Activated T-cell treated with anti-CD3 and anti-CD28 coated beads, Interleukin-2, amount 50 U/mL, for 24 hours (primary cell): ENCODE measurements around the gene SLAMF1.
A peak's percentile ranks its signal among the peaks of the same experiment; 100 is the strongest.
"Not testable (repeated sequence)": the region's sequence is repeated elsewhere in the genome, so short reads cannot be mapped to it uniquely, and the experiment has no call there.

Experiments
- DNase-seq: peaks from one replicate; pipeline ENCODE4 v3.0.0-alpha.2; 2020
- H3K27ac Mint-ChIP-seq: 2 replicates; pipeline ENCODE4 v1.8.0; 2020; ENCODE audit warnings: mild to moderate bottlenecking, mixed read lengths
- H3K27me3 Mint-ChIP-seq: 2 replicates; pipeline ENCODE4 v1.8.0; 2020; ENCODE audit warnings: mixed read lengths
- H3K36me3 Mint-ChIP-seq: 2 replicates; pipeline ENCODE4 v1.8.0; 2020; ENCODE audit warnings: low read depth, mixed read lengths
- H3K4me1 Mint-ChIP-seq: 2 replicates; pipeline ENCODE4 v1.8.0; 2020; ENCODE audit warnings: low read depth, mixed read lengths
- H3K4me3 Mint-ChIP-seq: 2 replicates; pipeline ENCODE4 v1.8.0; 2020; ENCODE audit warnings: mild to moderate bottlenecking, moderate library complexity, mixed read lengths
- H3K9me3 Mint-ChIP-seq: 2 replicates; pipeline ENCODE4 v1.8.0; 2020; ENCODE audit warnings: mixed read lengths

SLAMF1 gene

GRCh38 chr1:160588468-160588867 is 58.4 kb downstream of the SLAMF1 start:
- Mint-ChIP-seq H3K36me3 (peaks cover 11% of the 10 kb centered on the region), H3K9me3 (peaks cover 10% of the 10 kb centered on the region), H3K27me3 (no peaks in the 10 kb centered on the region), H3K27ac (no peak overlapping the region), H3K4me1 (peaks cover 30% of the 10 kb centered on the region), H3K4me3 (no peak overlapping the region)
- DNase-seq = no peak

GRCh38 chr1:160584784-160585183 is 62.1 kb downstream of the SLAMF1 start:
- Mint-ChIP-seq H3K36me3 (peaks cover 15% of the 10 kb centered on the region), H3K4me3 (no peak overlapping the region), H3K9me3 (peaks cover 17% of the 10 kb centered on the region), H3K27me3 (no peaks in the 10 kb centered on the region), H3K4me1 (peaks cover 54% of the 10 kb centered on the region), H3K27ac (no peak overlapping the region)
- no peak for DNase-seq

- Mint-ChIP-seq H3K36me3 (peaks cover 15% of the 10 kb centered on the region), H3K4me1 (peaks cover 71% of the 10 kb centered on the region), H3K9me3 (peaks cover 17% of the 10 kb centered on the region)
- DNase-seq, H3K4me3 Mint-ChIP-seq, H3K27me3 Mint-ChIP-seq, H3K27ac Mint-ChIP-seq: not testable (repeated sequence)
Observed at GRCh38 chr1:160582976-160583375, 63.9 kb downstream of the SLAMF1 start.

- H3K4me1 Mint-ChIP-seq = peaks cover 80% of the 10 kb centered on the region
- no peaks in the 10 kb centered on the region for H3K27me3 Mint-ChIP-seq
- DNase-seq = no peak
- peak overlapping the region; percentile 65 for H3K27ac Mint-ChIP-seq
- peaks cover 15% of the 10 kb centered on the region for H3K36me3 Mint-ChIP-seq
- no peak overlapping the region for H3K4me3 Mint-ChIP-seq
- H3K9me3 Mint-ChIP-seq = peaks cover 17% of the 10 kb centered on the region
Observed at GRCh38 chr1:160581961-160582360, 64.9 kb downstream of the SLAMF1 start.

- Mint-ChIP-seq H3K27me3 (no peaks in the 10 kb centered on the region), H3K27ac (peak overlapping the region; percentile 81), H3K36me3 (peaks cover 15% of the 10 kb centered on the region), H3K4me3 (peak overlapping the region; percentile 5), H3K4me1 (peaks cover 89% of the 10 kb centered on the region), H3K9me3 (peaks cover 17% of the 10 kb centered on the region)
- DNase-seq = no peak
Observed at GRCh38 chr1:160580221-160580812, 66.5 kb downstream of the SLAMF1 start.

- H3K27me3 Mint-ChIP-seq = no peaks in the 10 kb centered on the region
- peak within 1 kb of the TSS; percentile 77 for H3K4me3 Mint-ChIP-seq
- H3K4me1 Mint-ChIP-seq = peaks cover 90% of the 10 kb centered on the region
- H3K36me3 Mint-ChIP-seq = peaks cover 13% of the 10 kb centered on the region
- DNase-seq = no peak
- peak within 1 kb of the TSS; percentile 96 for H3K27ac Mint-ChIP-seq
- peaks cover 17% of the 10 kb centered on the region for H3K9me3 Mint-ChIP-seq
Observed at GRCh38 chr1:160579216-160579701, 67.6 kb downstream of the SLAMF1 start, which contains the start of gene CD84. Gene CD84 (minus strand): TSS chr1:160579496. CDS start chr1:160579437, 59 bp downstream.

- peaks cover 8% of the 10 kb centered on the region for H3K36me3 Mint-ChIP-seq
- peak overlapping the region; percentile 77 for H3K4me3 Mint-ChIP-seq
- DNase-seq = no peak
- H3K27me3 Mint-ChIP-seq = no peaks in the 10 kb centered on the region
- peaks cover 12% of the 10 kb centered on the region for H3K9me3 Mint-ChIP-seq
- peaks cover 90% of the 10 kb centered on the region for H3K4me1 Mint-ChIP-seq
- H3K27ac Mint-ChIP-seq = peak overlapping the region; percentile 96
Observed at GRCh38 chr1:160578525-160579191, 68.2 kb downstream of the SLAMF1 start.

- H3K27ac Mint-ChIP-seq = peak overlapping the region; percentile 96
- peaks cover 3% of the 10 kb centered on the region for H3K36me3 Mint-ChIP-seq
- no peak for DNase-seq
- peaks cover 7% of the 10 kb centered on the region for H3K9me3 Mint-ChIP-seq
- H3K27me3 Mint-ChIP-seq = no peaks in the 10 kb centered on the region
- peak overlapping the region; percentile 77 for H3K4me3 Mint-ChIP-seq
- H3K4me1 Mint-ChIP-seq = peaks cover 91% of the 10 kb centered on the region
Observed at GRCh38 chr1:160578175-160578524, 68.7 kb downstream of the SLAMF1 start.

GRCh38 chr1:160577671-160578070 is 69.2 kb downstream of the SLAMF1 start:
- peak overlapping the region; percentile 77 for H3K4me3 Mint-ChIP-seq
- peaks cover 93% of the 10 kb centered on the region for H3K4me1 Mint-ChIP-seq
- H3K27me3 Mint-ChIP-seq = no peaks in the 10 kb centered on the region
- H3K27ac Mint-ChIP-seq = peak overlapping the region; percentile 96
- H3K36me3 Mint-ChIP-seq = no peaks in the 10 kb centered on the region
- H3K9me3 Mint-ChIP-seq = peaks cover 4% of the 10 kb centered on the region
- DNase-seq = no peak

GRCh38 chr1:160576884-160577283 is 70.0 kb downstream of the SLAMF1 start:
- Mint-ChIP-seq H3K27me3 (no peaks in the 10 kb centered on the region), H3K9me3 (peaks cover 2% of the 10 kb centered on the region), H3K36me3 (peaks cover 5% of the 10 kb centered on the region), H3K4me1 (peaks cover 96% of the 10 kb centered on the region), H3K27ac (peak overlapping the region; percentile 96), H3K4me3 (peak overlapping the region; percentile 77)
- no peak for DNase-seq

GRCh38 chr1:160576390-160576789 is 70.5 kb downstream of the SLAMF1 start:
- Mint-ChIP-seq H3K36me3 (peaks cover 7% of the 10 kb centered on the region), H3K27ac (peak overlapping the region; percentile 96), H3K4me1 (peaks cover 96% of the 10 kb centered on the region), H3K27me3 (no peaks in the 10 kb centered on the region), H3K9me3 (no peaks in the 10 kb centered on the region), H3K4me3 (peak overlapping the region; percentile 77)
- no peak for DNase-seq

- no peak for DNase-seq
Observed at GRCh38 chr1:160575112-160575664, 71.7 kb downstream of the SLAMF1 start.

GRCh38 chr1:160570840-160571239 is 76.0 kb downstream of the SLAMF1 start:
- Mint-ChIP-seq H3K9me3 (no peaks in the 10 kb centered on the region), H3K36me3 (peaks cover 18% of the 10 kb centered on the region), H3K27ac (peak overlapping the region; percentile 84), H3K4me3 (no peak overlapping the region), H3K27me3 (no peaks in the 10 kb centered on the region), H3K4me1 (peaks cover 99% of the 10 kb centered on the region)
- DNase-seq = no peak

More at GRCh38 chr1:160575112-160575664, 71.7 kb downstream of the SLAMF1 start:
- H3K4me1 Mint-ChIP-seq = peaks cover 96% of the 10 kb centered on the region
- peak overlapping the region; percentile 66 for H3K4me3 Mint-ChIP-seq
- H3K27ac Mint-ChIP-seq = peak overlapping the region; percentile 96
- H3K36me3 Mint-ChIP-seq = peaks cover 14% of the 10 kb centered on the region
- H3K27me3 Mint-ChIP-seq = no peaks in the 10 kb centered on the region
- no peaks in the 10 kb centered on the region for H3K9me3 Mint-ChIP-seq

GRCh38 chr1:160569806-160570205 is 77.0 kb downstream of the SLAMF1 start:
- peaks cover 98% of the 10 kb centered on the region for H3K4me1 Mint-ChIP-seq
- no peaks in the 10 kb centered on the region for H3K27me3 Mint-ChIP-seq
- peak overlapping the region; percentile 84 for H3K27ac Mint-ChIP-seq
- H3K9me3 Mint-ChIP-seq = no peaks in the 10 kb centered on the region
- H3K36me3 Mint-ChIP-seq = peaks cover 25% of the 10 kb centered on the region
- DNase-seq = no peak
- H3K4me3 Mint-ChIP-seq = peak overlapping the region; percentile 7
